GM23248 (cell line): ENCODE results near the gene RBMX.

Experiments used
- EZH2 ChIP-seq: fragments of 200-600 bp; sonication (generic); IDR thresholded peaks from 2 replicates; pipeline ENCODE4 v1.6.1; 2018; ENCODE audit warnings: antibody characterized with exemption, mild to moderate bottlenecking; ENCODE audit not compliant: insufficient read depth, poor library complexity, severe bottlenecking
- EZH2phosphoT487 ChIP-seq: fragments of 200-600 bp; sonication (generic); IDR thresholded peaks from 2 replicates; pipeline ENCODE4 v1.6.1; 2018; ENCODE audit warnings: antibody characterized with exemption, moderate library complexity, mild to moderate bottlenecking, low read depth; ENCODE audit not compliant: insufficient read depth

GRCh38 chrX:136867518-136867917 lies 13.0 kb downstream of the RBMX start:
- TF ChIP-seq EZH2 (no peak), EZH2phosphoT487 (no peak)
